GM12875 (cell line): Measurements from ENCODE around the gene MEF2D.
A peak's percentile ranks its signal among the peaks of the same experiment; 100 is the strongest.

Experiments
- H3K4me3 ChIP-seq: one replicate; pipeline ENCODE4 v1.5.1; 2011; ENCODE audit warnings: low read depth, low read length, control low read depth
- CTCF ChIP-seq: IDR thresholded peaks from 2 replicates; pipeline ENCODE4 v1.5.1; 2011; ENCODE audit warnings: low read depth, mild to moderate bottlenecking, control low read depth, inconsistent platforms, low read length, moderate library complexity, borderline replicate concordance; ENCODE audit not compliant: insufficient read depth

Gene MEF2D

GRCh38 chr1:156488566-156489165 is 11.9 kb downstream of the MEF2D start:
- no peak for TF ChIP-seq CTCF
- peak overlapping the region; percentile 57 for H3K4me3 ChIP-seq

- TF ChIP-seq CTCF = no peak
Observed at GRCh38 chr1:156487862-156488261, 12.7 kb downstream of the MEF2D start.

GRCh38 chr1:156486421-156487344 is 13.9 kb downstream of the MEF2D start:
- no peak for TF ChIP-seq CTCF
- H3K4me3 ChIP-seq = no peak overlapping the region

More at GRCh38 chr1:156487862-156488261, 12.7 kb downstream of the MEF2D start:
- peak overlapping the region; percentile 38 for H3K4me3 ChIP-seq

GRCh38 chr1:156485984-156486383 is 14.6 kb downstream of the MEF2D start:
- H3K4me3 ChIP-seq = no peak overlapping the region

GRCh38 chr1:156484480-156485058 is 16.0 kb downstream of the MEF2D start:
- no peak overlapping the region for H3K4me3 ChIP-seq
- TF ChIP-seq CTCF = no peak

More at GRCh38 chr1:156485984-156486383, 14.6 kb downstream of the MEF2D start:
- no peak for TF ChIP-seq CTCF

GRCh38 chr1:156483397-156483796 is 17.2 kb downstream of the MEF2D start:
- H3K4me3 ChIP-seq = no peak overlapping the region
- TF ChIP-seq CTCF = no peak

- no peak overlapping the region for H3K4me3 ChIP-seq
- no peak for TF ChIP-seq CTCF
Observed at GRCh38 chr1:156482276-156482675, 18.3 kb downstream of the MEF2D start.
